ENCODE data around the gene DMBT1.

DMBT1 gene

GRCh38 chr10:122519873-122520272 is 40.7 kb upstream of the DMBT1 start:
- TF ChIP-seq CTCF (IDR thresholded peaks at IDR 0.05; ENCODE audit: extremely low read depth, missing control alignments), result no peak
- no peak for DNase-seq (ENCODE audit: low spot score)

GRCh38 chr10:122521011-122521410 is 39.5 kb upstream of the DMBT1 start:
- DNase-seq (ENCODE audit: low spot score), result no peak
- no peak for TF ChIP-seq CTCF (IDR thresholded peaks at IDR 0.05; ENCODE audit: extremely low read depth, missing control alignments)

- DNase-seq (ENCODE audit: low spot score), result no peak
- no peak for TF ChIP-seq CTCF (IDR thresholded peaks at IDR 0.05; ENCODE audit: extremely low read depth, missing control alignments)
Observed at GRCh38 chr10:122524811-122525210, 35.7 kb upstream of the DMBT1 start.

GRCh38 chr10:122525788-122526187 is 34.8 kb upstream of the DMBT1 start:
- no peak for TF ChIP-seq CTCF (IDR thresholded peaks at IDR 0.05; ENCODE audit: extremely low read depth, missing control alignments)
- no peak for DNase-seq (ENCODE audit: low spot score)

GRCh38 chr10:122526892-122527291 is 33.7 kb upstream of the DMBT1 start:
- no peak for DNase-seq (ENCODE audit: low spot score)
- TF ChIP-seq CTCF (IDR thresholded peaks at IDR 0.05; ENCODE audit: extremely low read depth, missing control alignments), result no peak

GRCh38 chr10:122530177-122530576 is 30.4 kb upstream of the DMBT1 start:
- no peak for TF ChIP-seq CTCF (IDR thresholded peaks at IDR 0.05; ENCODE audit: extremely low read depth, missing control alignments)
- DNase-seq (ENCODE audit: low spot score), result no peak

- DNase-seq (ENCODE audit: low spot score), result no peak
Observed at GRCh38 chr10:122531261-122531660, 29.3 kb upstream of the DMBT1 start.

More at GRCh38 chr10:122531261-122531660, 29.3 kb upstream of the DMBT1 start:
- no peak for TF ChIP-seq CTCF (IDR thresholded peaks at IDR 0.05; ENCODE audit: extremely low read depth, missing control alignments)

Data from GM20000 (cell line).